ENCODE measurements around the gene ARAF.

- TF ChIP-seq POLR2AphosphoS5 (IDR thresholded peaks at IDR 0.05; ENCODE audit: low read depth, low read length), result no peak
- no peak for TF ChIP-seq TAF1 (IDR thresholded peaks at IDR 0.05; ENCODE audit: borderline replicate concordance, low read depth, low read length)
Measured at GRCh38 chrX:47530049-47530448, 31.0 kb upstream of the ARAF start.

Data from GM12892 (cell line).